ENCODE measurements around the gene VWA7. TPM values are rescaled to one million over a fixed set of nuclear protein-coding genes. Genes with fewer than 3 reads are reported as not detected.
"Not testable (repeated sequence)": the region's sequence is repeated elsewhere in the genome, so short reads cannot be mapped to it uniquely, and the experiment has no call there.

VWA7 gene
- total and polyA plus RNA-seq, 4 experiments from 2014 or later, result 1.00 to 2.5 (median 1.4) TPM

DNA sequence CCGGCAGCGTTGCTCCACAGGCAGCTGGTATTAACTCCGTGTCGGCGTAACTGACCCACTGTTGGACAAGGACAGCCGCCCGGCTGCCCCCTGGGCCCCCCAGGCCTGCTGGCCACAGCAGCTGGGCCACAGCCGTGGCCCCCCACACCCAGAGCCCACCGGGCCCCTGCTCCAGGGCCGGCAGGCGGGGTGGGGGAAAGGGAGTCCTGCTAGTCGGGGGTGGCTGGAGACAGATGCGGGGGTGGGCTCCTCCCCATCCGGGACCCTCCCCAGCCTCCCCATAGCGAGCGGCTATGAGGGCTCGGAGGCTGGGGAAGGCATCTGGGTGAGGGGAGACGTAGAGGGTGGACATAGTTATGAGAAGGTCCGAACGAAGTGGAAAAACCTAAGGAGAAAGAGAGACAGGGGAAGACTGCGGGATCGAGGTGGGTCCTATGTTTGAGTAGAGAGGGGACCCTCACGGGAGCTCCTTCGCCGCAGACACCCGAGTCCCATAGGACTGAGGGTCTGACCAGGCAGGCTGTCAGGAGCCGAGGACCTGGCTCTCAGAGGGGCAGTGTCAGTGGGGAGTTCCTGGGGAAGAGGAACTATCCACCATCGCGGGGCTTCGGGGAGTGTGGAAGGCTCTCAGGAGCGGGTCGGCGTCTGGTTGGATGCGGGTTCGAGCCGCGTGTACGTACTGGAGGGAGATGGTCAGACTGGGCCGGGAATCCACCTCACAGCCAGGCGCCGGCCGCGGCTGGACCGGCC is 17.9 kb upstream of the VWA7 start:
- peaks cover 55% of the 10 kb centered on the region for H3K4me1 ChIP-seq (ENCODE audit: insufficient read depth, low read length)
- intact Hi-C loops (cut with micrococcal nuclease), result loop anchor here (1.0 to 2.0 kb wide), 5 partner anchors 11 to 59 kb away; partner anchors contain the start of genes CLIC1, HSPA1A, HSPA1B and HSPA1L
- H3K9me3 Mint-ChIP-seq, result no peaks in the 10 kb centered on the region
- peak overlapping the region; percentile 95 for H3K27ac ChIP-seq (ENCODE audit: low read depth, low read length)
- peak overlapping the region; percentile 63 to 99 (median 98) for H3K27ac Mint-ChIP-seq
- H3K4me1 Mint-ChIP-seq, result peaks cover 24 to 67% (median 40%) of the 10 kb centered on the region in 4 donors
- H3K4me3 Mint-ChIP-seq, result peak overlapping the region; percentile 94 to 99 (median 97)
- H3K36me3 Mint-ChIP-seq, result peaks cover 8 to 24% of the 10 kb centered on the region in 2 donors
- peaks cover 6% of the 10 kb centered on the region for H3K36me3 ChIP-seq (ENCODE audit: insufficient read depth, low read length)
- no peaks in the 10 kb centered on the region for H3K27me3 Mint-ChIP-seq
- H3K27me3 ChIP-seq (ENCODE audit: insufficient read depth, low read length), result no peaks in the 10 kb centered on the region
- H3K9me3 ChIP-seq (ENCODE audit: control insufficient read depth in 1 of 2, low read length in 2 of 2), result no peaks in the 10 kb centered on the region
- peak overlapping the region; percentile 72 to 96 for H3K4me3 ChIP-seq (ENCODE audit: low read length in 2 of 2)
- peak in 1 of 5 donors; percentile 15 for DNase-seq
- POLR2A ChIA-PET (ENCODE audit: partially characterized antibody), result interaction anchor here (0.8 to 6.5 kb wide), 23 partner anchors 11 to 213 kb away, joined by 3 to 93 read pairs (median 7); partner anchors contain the start of genes ABHD16A, BAG6, CLIC1 and DXO
- CTCF ChIA-PET (ENCODE audit: partially characterized antibody), result interaction anchor here (1.0 to 2.6 kb wide), 8 partner anchors 11 to 114 kb away, joined by 3 to 20 read pairs (median 6); partner anchors contain the start of genes DDAH2, LSM2 and LY6G5C

GRCh38 chr6:31794294-31794865 is 17.3 kb upstream of the VWA7 start:
- POLR2A ChIA-PET (ENCODE audit: partially characterized antibody), result interaction anchor here (0.8 to 6.5 kb wide), 16 partner anchors 10 to 177 kb away, joined by 3 to 93 read pairs (median 12); partner anchors contain the start of genes ABHD16A, BAG6, CLIC1 and DXO
- H3K36me3 Mint-ChIP-seq, result peaks cover 10 to 27% of the 10 kb centered on the region in 2 donors
- H3K9me3 Mint-ChIP-seq, result no peaks in the 10 kb centered on the region
- H3K27me3 ChIP-seq (ENCODE audit: insufficient read depth, low read length), result no peaks in the 10 kb centered on the region
- peaks cover 26 to 70% (median 40%) of the 10 kb centered on the region in 4 donors for H3K4me1 Mint-ChIP-seq
- H3K27me3 Mint-ChIP-seq, result no peaks in the 10 kb centered on the region
- peak in 2 of 5 donors; percentile 12 to 32 for DNase-seq
- CTCF ChIA-PET (ENCODE audit: partially characterized antibody), result interaction anchor here (2.0 to 2.3 kb wide), 2 partner anchors 12 to 65 kb away, joined by 12 to 20 read pairs; partner anchors contain the start of genes DDAH2 and LSM2
- H3K9me3 ChIP-seq (ENCODE audit: control insufficient read depth in 1 of 2, low read length in 2 of 2), result no peaks in the 10 kb centered on the region
- peak overlapping the region; percentile 72 to 96 for H3K4me3 ChIP-seq (ENCODE audit: low read length in 2 of 2)
- peak overlapping the region; percentile 57 to 87 (median 82) for H3K4me3 Mint-ChIP-seq
- intact Hi-C loops (cut with micrococcal nuclease), result loop anchor here (2.0 kb wide), 2 partner anchors 18 to 20 kb away; partner anchors contain the start of genes HSPA1A, HSPA1L and VWA7
- peaks cover 55% of the 10 kb centered on the region for H3K4me1 ChIP-seq (ENCODE audit: insufficient read depth, low read length)
- H3K27ac ChIP-seq (ENCODE audit: low read depth, low read length), result peak overlapping the region; percentile 95
- peak overlapping the region; percentile 58 to 97 (median 85) for H3K27ac Mint-ChIP-seq
- H3K36me3 ChIP-seq (ENCODE audit: insufficient read depth, low read length), result peaks cover 6% of the 10 kb centered on the region

GRCh38 chr6:31793927-31794245 is 16.8 kb upstream of the VWA7 start:
- H3K27me3 Mint-ChIP-seq; DNase-seq; H3K36me3 ChIP-seq (ENCODE audit: insufficient read depth, low read length); CTCF ChIA-PET (ENCODE audit: partially characterized antibody); H3K27me3 ChIP-seq (ENCODE audit: insufficient read depth, low read length); H3K9me3 Mint-ChIP-seq; H3K9me3 ChIP-seq (ENCODE audit: control insufficient read depth in 1 of 2, low read length in 2 of 2); H3K4me3 ChIP-seq (ENCODE audit: low read length in 2 of 2): not testable (repeated sequence)
- POLR2A ChIA-PET (ENCODE audit: partially characterized antibody), result interaction anchor here (1.9 to 2.8 kb wide), 2 partner anchors 25 to 142 kb away, joined by 7 to 29 read pairs; partner anchors contain the start of gene BAG6
- intact Hi-C loops (cut with micrococcal nuclease), result loop anchor here (2.0 kb wide), 2 partner anchors 17 to 21 kb away; partner anchors contain the start of genes HSPA1A, HSPA1L and VWA7
- peaks cover 26 to 70% (median 41%) of the 10 kb centered on the region in 4 donors for H3K4me1 Mint-ChIP-seq
- peak overlapping the region; percentile 62 to 87 (median 82) for H3K4me3 Mint-ChIP-seq
- peaks cover 14 to 30% of the 10 kb centered on the region in 2 donors for H3K36me3 Mint-ChIP-seq
- peak overlapping the region; percentile 58 to 97 (median 85) for H3K27ac Mint-ChIP-seq
- H3K27ac ChIP-seq (ENCODE audit: low read depth, low read length), result peak overlapping the region; percentile 95
- H3K4me1 ChIP-seq (ENCODE audit: insufficient read depth, low read length), result peaks cover 55% of the 10 kb centered on the region

DNA sequence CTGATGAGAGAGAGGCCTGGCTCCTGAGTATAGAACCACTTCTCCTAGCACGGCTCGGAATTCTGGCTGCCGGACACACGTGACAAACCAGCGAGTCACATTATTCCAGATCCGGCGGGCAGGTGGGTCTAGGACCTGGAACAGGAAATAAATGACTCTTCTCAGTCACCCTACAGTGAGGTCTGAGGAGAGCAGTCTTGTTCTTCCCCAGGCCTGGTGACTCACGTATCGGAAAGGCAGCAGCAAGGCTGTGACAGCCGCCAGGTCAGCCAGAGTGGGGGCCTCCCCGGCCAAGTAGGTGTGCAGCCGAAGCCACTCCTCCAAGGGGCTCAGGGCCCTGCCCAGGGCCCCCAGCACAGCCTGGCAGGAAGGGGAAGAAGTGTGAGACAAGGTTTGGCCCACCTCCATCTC is 15.6 kb upstream of the VWA7 start:
- peaks cover 25 to 60% (median 36%) of the 10 kb centered on the region in 4 donors for H3K4me1 Mint-ChIP-seq
- Histone ChIP-seq H3K9me3 (ENCODE audit: control insufficient read depth in 1 of 2, low read length in 2 of 2) (no peaks in the 10 kb centered on the region), H3K27me3 (ENCODE audit: insufficient read depth, low read length) (no peaks in the 10 kb centered on the region), H3K27ac (ENCODE audit: low read depth, low read length) (no peak overlapping the region), H3K36me3 (ENCODE audit: insufficient read depth, low read length) (peaks cover 6% of the 10 kb centered on the region), H3K4me1 (ENCODE audit: insufficient read depth, low read length) (peaks cover 45% of the 10 kb centered on the region), H3K4me3 (ENCODE audit: low read length in 2 of 2) (no peak overlapping the region)
- peaks cover 14 to 30% of the 10 kb centered on the region in 2 donors for H3K36me3 Mint-ChIP-seq
- ChIA-PET POLR2A (ENCODE audit: partially characterized antibody) (no interaction called here), CTCF (ENCODE audit: partially characterized antibody) (interaction anchor here (1.9 to 3.4 kb wide), 2 partner anchors 14 to 23 kb away, joined by 5 to 11 read pairs; partner anchors contain the start of gene LSM2)
- no peaks in the 10 kb centered on the region for H3K9me3 Mint-ChIP-seq
- no peak overlapping the region for H3K4me3 Mint-ChIP-seq
- H3K27ac Mint-ChIP-seq, result peak overlapping the region in 5 of 7 donors; percentile 36 to 68 (median 63)
- H3K27me3 Mint-ChIP-seq, result no peaks in the 10 kb centered on the region
- intact Hi-C loops (cut with micrococcal nuclease), result no loop called here
- no peak for DNase-seq

DNA sequence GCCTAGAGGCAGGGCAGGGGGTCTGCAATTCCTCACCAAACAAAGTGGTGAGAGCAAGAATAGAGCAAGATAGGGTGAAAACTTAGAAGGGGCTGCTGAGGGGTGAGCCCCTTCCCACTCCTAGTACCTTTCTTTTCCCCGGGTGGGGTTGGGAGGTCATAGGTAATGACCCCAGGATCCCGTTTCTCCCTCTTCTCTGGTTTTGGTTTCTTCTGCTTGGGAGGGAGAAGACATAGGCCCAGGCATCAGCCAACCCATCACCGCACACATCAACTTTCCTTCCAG is 14.9 kb upstream of the VWA7 start:
- Histone ChIP-seq H3K4me1 (ENCODE audit: insufficient read depth, low read length) (peaks cover 38% of the 10 kb centered on the region), H3K9me3 (ENCODE audit: control insufficient read depth in 1 of 2, low read length in 2 of 2) (no peaks in the 10 kb centered on the region), H3K27me3 (ENCODE audit: insufficient read depth, low read length) (no peaks in the 10 kb centered on the region), H3K36me3 (ENCODE audit: insufficient read depth, low read length) (peaks cover 6% of the 10 kb centered on the region), H3K27ac (ENCODE audit: low read depth, low read length) (no peak overlapping the region), H3K4me3 (ENCODE audit: low read length in 2 of 2) (no peak overlapping the region)
- Mint-ChIP-seq H3K27ac (peak overlapping the region in 4 of 7 donors; percentile 14 to 60 (median 24)), H3K4me1 (peaks cover 18 to 53% (median 28%) of the 10 kb centered on the region in 4 donors), H3K27me3 (no peaks in the 10 kb centered on the region), H3K4me3 (no peak overlapping the region), H3K9me3 (no peaks in the 10 kb centered on the region), H3K36me3 (peaks cover 14 to 30% of the 10 kb centered on the region in 2 donors)
- intact Hi-C loops (cut with micrococcal nuclease), result no loop called here
- ChIA-PET POLR2A (ENCODE audit: partially characterized antibody) (interaction anchor here (1.2 kb wide), 1 partner anchor 14 kb away, joined by 4 read pairs; the partner anchor contains the start of gene VWA7), CTCF (ENCODE audit: partially characterized antibody) (interaction anchor here (0.7 to 3.4 kb wide), 6 partner anchors 14 to 65 kb away, joined by 3 to 11 read pairs (median 4); partner anchors contain the start of genes DDAH2 and LSM2)
- no peak for DNase-seq

DNA sequence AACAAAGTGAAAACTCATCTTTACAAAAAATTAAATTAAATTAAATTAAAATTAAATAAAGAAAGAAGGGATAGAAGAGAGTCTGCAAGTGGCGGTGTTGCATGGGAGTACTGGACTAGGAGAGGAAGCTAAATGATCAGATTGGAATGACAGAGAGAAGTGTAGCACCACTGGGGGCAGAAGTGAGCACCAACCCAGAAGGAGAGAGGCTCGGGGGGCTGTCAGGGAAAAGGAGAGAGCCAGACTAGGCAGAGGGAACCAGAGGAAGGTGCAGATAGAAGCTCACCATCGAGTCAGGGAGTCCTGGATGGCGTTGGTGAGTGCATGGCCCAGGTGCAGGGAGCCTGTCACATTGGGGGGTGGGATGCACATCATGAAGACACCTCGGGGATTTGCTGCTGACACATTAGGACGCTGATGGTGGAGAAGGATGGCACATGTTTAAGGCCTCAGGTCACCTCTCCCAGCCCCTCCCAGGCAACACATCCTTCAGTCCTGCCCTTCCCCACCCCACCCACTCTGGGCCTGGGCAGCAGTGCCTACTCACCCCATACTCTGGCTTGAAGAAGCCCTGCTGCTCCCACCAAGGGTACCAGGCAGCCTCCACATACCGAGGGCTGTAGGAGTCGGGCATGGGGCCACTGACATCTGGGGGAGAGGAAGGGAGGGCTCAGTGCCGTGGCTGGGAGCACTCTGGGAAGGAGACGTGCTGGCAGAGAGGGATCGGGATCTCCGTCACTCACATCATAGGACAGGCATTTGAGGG is 14.4 kb upstream of the VWA7 start:
- no peak overlapping the region for H3K4me3 ChIP-seq (ENCODE audit: low read length in 2 of 2)
- Mint-ChIP-seq H3K4me1 (peaks cover 16 to 48% (median 25%) of the 10 kb centered on the region in 4 donors), H3K27me3 (no peaks in the 10 kb centered on the region), H3K36me3 (peaks cover 14 to 30% of the 10 kb centered on the region in 2 donors), H3K4me3 (peak overlapping the region in 1 of 8 donors; percentile 21), H3K27ac (peak overlapping the region in 6 of 7 donors; percentile 5 to 79 (median 46)), H3K9me3 (no peaks in the 10 kb centered on the region)
- no peaks in the 10 kb centered on the region for H3K27me3 ChIP-seq (ENCODE audit: insufficient read depth, low read length)
- peaks cover 32% of the 10 kb centered on the region for H3K4me1 ChIP-seq (ENCODE audit: insufficient read depth, low read length)
- intact Hi-C loops (cut with micrococcal nuclease), result no loop called here
- H3K27ac ChIP-seq (ENCODE audit: low read depth, low read length), result peak overlapping the region; percentile 21
- H3K36me3 ChIP-seq (ENCODE audit: insufficient read depth, low read length), result peaks cover 6% of the 10 kb centered on the region
- H3K9me3 ChIP-seq (ENCODE audit: control insufficient read depth in 1 of 2, low read length in 2 of 2), result no peaks in the 10 kb centered on the region
- CTCF ChIA-PET (ENCODE audit: partially characterized antibody), result interaction anchor here (0.7 to 3.4 kb wide), 10 partner anchors 15 to 64 kb away, joined by 3 to 15 read pairs (median 4); partner anchors contain the start of genes CLIC1, DDAH2, LSM2 and MSH5
- POLR2A ChIA-PET (ENCODE audit: partially characterized antibody), result interaction anchor here (0.9 to 1.2 kb wide), 2 partner anchors 14 to 15 kb away, joined by 4 to 6 read pairs; partner anchors contain the start of genes LSM2 and VWA7
- no peak for DNase-seq

Data from CD4-positive, alpha-beta memory T cell (primary cell).